ENCODE results near the gene SLC24A4.

Gene SLC24A4

GRCh38 chr14:92484132-92484823 is 161.3 kb downstream of the SLC24A4 start:
- DNase-seq, result no peak

- DNase-seq, result no peak
Measured at GRCh38 chr14:92486881-92487280, 163.9 kb downstream of the SLC24A4 start.

GRCh38 chr14:92487513-92488133 is 164.7 kb downstream of the SLC24A4 start:
- no peak for DNase-seq

GRCh38 chr14:92489394-92490238 is 166.7 kb downstream of the SLC24A4 start:
- DNase-seq, result no peak

- DNase-seq, result no peak
Measured at GRCh38 chr14:92490239-92490959, 167.4 kb downstream of the SLC24A4 start.

- no peak for DNase-seq
Measured at GRCh38 chr14:92491782-92492181, 168.8 kb downstream of the SLC24A4 start.

GRCh38 chr14:92492258-92492657 is 169.3 kb downstream of the SLC24A4 start:
- DNase-seq, result no peak

- no peak for DNase-seq
Measured at GRCh38 chr14:92493024-92493423, 170.1 kb downstream of the SLC24A4 start.

GRCh38 chr14:92493492-92493891 is 170.5 kb downstream of the SLC24A4 start:
- no peak for DNase-seq

GRCh38 chr14:92494512-92494911 is 171.5 kb downstream of the SLC24A4 start:
- no peak for DNase-seq

GRCh38 chr14:92495027-92495426 is 172.1 kb downstream of the SLC24A4 start:
- no peak for DNase-seq

- DNase-seq, result no peak
Measured at GRCh38 chr14:92496191-92496857, 173.4 kb downstream of the SLC24A4 start.

- no peak for DNase-seq
Measured at GRCh38 chr14:92497391-92497790, 174.4 kb downstream of the SLC24A4 start.

- DNase-seq, result no peak
Measured at GRCh38 chr14:92499234-92499633, 176.3 kb downstream of the SLC24A4 start.

GRCh38 chr14:92500491-92500941 is 177.6 kb downstream of the SLC24A4 start:
- no peak for DNase-seq

- no peak for DNase-seq
Measured at GRCh38 chr14:92501891-92502351, 179.0 kb downstream of the SLC24A4 start.

GRCh38 chr14:92502541-92503286 is 179.7 kb downstream of the SLC24A4 start:
- no peak for DNase-seq

- DNase-seq, result no peak
Measured at GRCh38 chr14:92503756-92504491, 181.0 kb downstream of the SLC24A4 start.

GRCh38 chr14:92505826-92506225 is 182.9 kb downstream of the SLC24A4 start:
- no peak for DNase-seq

- no peak for DNase-seq
Measured at GRCh38 chr14:92506231-92506630, 183.3 kb downstream of the SLC24A4 start.
